Esophagus (tissue), 2 donors: ENCODE results near the gene CACNA2D1. TPM values are rescaled to one million over a fixed set of nuclear protein-coding genes. Genes with fewer than 3 reads are reported as not detected.

Experiments used
- H3K27ac ChIP-seq, 2 donors: one replicate each; pipeline ENCODE4 v1.5.1; 2013; ENCODE audit warnings: low read depth in 2 of 2, mild to moderate bottlenecking in 2 of 2, inconsistent platforms in 1 of 2, low read length in 1 of 2, moderate library complexity in 1 of 2
- H3K27me3 ChIP-seq, 2 donors: one replicate each; pipeline ENCODE4 v1.6.1; 2013; ENCODE audit warnings: low read length in 2 of 2, control low read depth in 1 of 2, mild to moderate bottlenecking in 1 of 2; ENCODE audit not compliant: insufficient read depth in 2 of 2, control insufficient read depth in 1 of 2
- H3K36me3 ChIP-seq, 2 donors: one replicate each; pipeline ENCODE4 v1.6.1; 2013; ENCODE audit warnings: low read length in 1 of 2; ENCODE audit not compliant: control insufficient read depth in 2 of 2, insufficient read depth in 2 of 2
- H3K4me1 ChIP-seq, 2 donors: one replicate each; pipeline ENCODE4 v1.6.1; 2013; ENCODE audit warnings: low read length in 1 of 2; ENCODE audit not compliant: control insufficient read depth in 2 of 2, insufficient read depth in 2 of 2
- H3K4me3 ChIP-seq, 2 donors: one replicate each; pipeline ENCODE4 v1.5.1; 2013; ENCODE audit warnings: low read length in 2 of 2, mild to moderate bottlenecking in 2 of 2, low read depth in 1 of 2, moderate library complexity in 1 of 2
- H3K9me3 ChIP-seq, 2 donors: one replicate each; pipeline ENCODE4 v1.6.1; 2013; ENCODE audit warnings: mild to moderate bottlenecking in 2 of 2, low read depth in 1 of 2, low read length in 1 of 2, moderate library complexity in 1 of 2; ENCODE audit not compliant: control insufficient read depth in 2 of 2, insufficient read depth in 1 of 2
- WGBS, 2 donors: extraction: QIAGEN DNeasy Blood & Tissue Kit; methylation state at CpG; one replicate each; pipeline ENCODE4 v1.1.7; 2013; 5-methylcytosine and 5-hydroxymethylcytosine counted together
- polyA plus RNA-seq, 2 donors: library from polyadenylated mRNA; stranded (reverse); fragments of 200-250 nt; gene quantifications; one replicate each; pipeline ENCODE4 v1.2.3, GENCODE V29; 2013
- donor health status: healthy with polysubstance abuse.
- donor health status: Bipolar disorder and iron deficiency.

CACNA2D1 gene
- polyA plus RNA-seq, 2 donors = 0.90 to 1.3 TPM

DNA sequence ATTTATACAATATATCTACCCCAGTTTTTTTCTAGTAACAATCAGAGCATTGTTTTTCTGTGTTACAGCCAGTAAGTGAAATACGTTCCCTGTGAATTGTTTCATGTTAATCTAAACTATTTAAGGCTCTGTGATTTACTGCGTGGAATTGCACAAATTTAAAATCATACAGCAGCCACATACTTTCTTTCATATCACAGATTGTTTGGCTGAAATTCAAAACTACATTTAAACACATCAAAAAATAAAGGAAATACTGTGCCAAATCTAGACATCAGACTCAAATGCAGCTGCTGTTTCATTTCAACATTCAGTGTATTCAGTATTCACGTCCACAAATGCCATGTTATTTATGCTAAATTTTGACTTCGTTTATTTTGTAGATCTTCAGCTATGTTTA is 431.1 kb downstream of the CACNA2D1 start:
- Histone ChIP-seq H3K4me1 (no peaks in the 10 kb centered on the region), H3K27me3 (no peaks in the 10 kb centered on the region), H3K36me3 (no peaks in the 10 kb centered on the region), H3K9me3 (no peaks in the 10 kb centered on the region), H3K27ac (no peak overlapping the region), H3K4me3 (no peak overlapping the region)
- WGBS, 2 donors = 70% methylated on average over 4 of the region's 4 CpGs

DNA sequence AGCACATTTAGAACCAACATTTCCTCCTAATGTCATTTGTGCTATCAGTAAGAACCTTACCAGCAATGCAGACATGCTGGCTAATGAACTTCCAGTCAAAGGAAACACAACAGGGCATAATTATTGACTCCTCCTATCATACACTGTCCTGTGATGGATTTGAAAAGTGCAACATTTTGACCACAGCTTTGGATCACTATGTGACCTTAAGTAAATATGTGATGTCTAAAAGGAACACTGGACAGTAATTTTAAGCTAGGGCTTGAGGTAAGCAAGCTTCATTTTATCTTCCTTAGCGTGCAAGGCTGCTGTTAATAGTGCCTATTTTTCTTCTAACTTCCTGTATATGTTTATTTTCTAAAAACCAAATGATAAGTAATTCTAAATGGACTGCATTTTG is 433.2 kb downstream of the CACNA2D1 start:
- H3K4me3 ChIP-seq = no peak overlapping the region
- no peaks in the 10 kb centered on the region for H3K27me3 ChIP-seq
- H3K9me3 ChIP-seq = no peaks in the 10 kb centered on the region
- no peak overlapping the region for H3K27ac ChIP-seq
- no peaks in the 10 kb centered on the region for H3K36me3 ChIP-seq
- H3K4me1 ChIP-seq = no peaks in the 10 kb centered on the region
- WGBS, 2 donors = 85 to 93% methylated on average over 1 of the region's 1 CpG

DNA sequence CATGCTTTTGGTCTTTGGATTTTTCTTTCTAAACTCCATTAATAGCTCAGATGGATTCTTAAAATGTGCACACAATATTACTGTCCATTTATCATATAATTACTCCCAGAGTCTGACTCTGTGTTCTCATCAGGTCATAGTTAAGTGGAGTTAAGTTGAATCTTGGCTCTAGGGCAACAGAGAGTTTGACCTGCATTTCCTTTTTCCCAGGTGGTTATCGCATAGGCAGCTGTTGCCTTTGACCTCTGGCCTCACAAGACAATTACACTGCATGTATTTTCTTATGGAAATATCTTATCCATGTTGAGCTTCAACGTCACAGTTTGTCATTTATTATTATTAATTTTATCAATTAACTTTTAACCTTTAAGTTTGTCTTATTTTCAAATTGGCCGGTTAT is 436.3 kb downstream of the CACNA2D1 start:
- H3K9me3 ChIP-seq = no peaks in the 10 kb centered on the region
- no peak overlapping the region for H3K27ac ChIP-seq
- no peaks in the 10 kb centered on the region for H3K36me3 ChIP-seq
- no peak overlapping the region for H3K4me3 ChIP-seq
- WGBS, 2 donors = 53 to 67% methylated on average over 3 of the region's 3 CpGs
- H3K27me3 ChIP-seq = no peaks in the 10 kb centered on the region
- no peaks in the 10 kb centered on the region for H3K4me1 ChIP-seq

DNA sequence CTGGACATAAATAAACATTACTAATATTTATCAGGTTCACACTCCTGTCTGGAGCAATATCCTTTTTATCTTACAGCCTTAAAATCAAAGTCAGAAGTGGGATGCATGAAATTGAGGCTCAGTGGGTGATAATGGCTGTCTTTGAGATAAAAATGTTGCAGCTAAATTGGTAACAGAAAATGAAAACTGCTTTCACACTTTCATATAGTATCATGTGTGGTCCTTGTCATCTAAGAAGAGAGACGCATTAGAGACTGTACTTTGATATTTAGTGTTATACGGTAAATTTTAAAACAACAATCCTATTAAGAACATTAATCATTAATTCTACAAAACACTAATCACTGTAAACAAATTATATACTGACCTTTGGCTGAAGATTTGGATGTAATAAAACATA is 438.5 kb downstream of the CACNA2D1 start:
- H3K27ac ChIP-seq = no peak overlapping the region
- H3K4me1 ChIP-seq = no peaks in the 10 kb centered on the region
- H3K36me3 ChIP-seq = no peaks in the 10 kb centered on the region
- H3K27me3 ChIP-seq = no peaks in the 10 kb centered on the region
- WGBS, 2 donors = 85 to 94% methylated on average over 2 of the region's 2 CpGs
- H3K4me3 ChIP-seq = no peak overlapping the region
- H3K9me3 ChIP-seq = no peaks in the 10 kb centered on the region

DNA sequence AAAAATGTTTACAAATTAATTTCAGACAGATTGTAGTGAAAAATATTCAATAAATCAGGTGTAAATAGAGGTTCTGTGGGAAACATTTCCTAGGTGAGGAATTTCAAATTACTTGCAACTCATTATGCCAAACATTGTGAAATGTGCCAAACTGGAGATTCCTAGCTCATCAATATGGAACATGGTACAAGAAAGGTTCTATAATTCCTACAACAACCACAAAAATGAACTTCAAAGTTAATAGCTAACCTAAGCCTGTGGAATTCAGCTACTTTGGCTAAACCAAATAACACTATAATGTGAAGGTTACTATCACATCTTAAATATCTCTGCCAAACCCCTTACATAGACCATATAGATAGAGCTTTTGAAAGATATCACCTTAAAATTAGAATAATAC is 450.4 kb downstream of the CACNA2D1 start:
- no peaks in the 10 kb centered on the region for H3K27me3 ChIP-seq
- H3K9me3 ChIP-seq = no peaks in the 10 kb centered on the region
- no peak overlapping the region for H3K4me3 ChIP-seq
- no peaks in the 10 kb centered on the region for H3K36me3 ChIP-seq
- H3K4me1 ChIP-seq = no peaks in the 10 kb centered on the region
- no peak overlapping the region for H3K27ac ChIP-seq

DNA sequence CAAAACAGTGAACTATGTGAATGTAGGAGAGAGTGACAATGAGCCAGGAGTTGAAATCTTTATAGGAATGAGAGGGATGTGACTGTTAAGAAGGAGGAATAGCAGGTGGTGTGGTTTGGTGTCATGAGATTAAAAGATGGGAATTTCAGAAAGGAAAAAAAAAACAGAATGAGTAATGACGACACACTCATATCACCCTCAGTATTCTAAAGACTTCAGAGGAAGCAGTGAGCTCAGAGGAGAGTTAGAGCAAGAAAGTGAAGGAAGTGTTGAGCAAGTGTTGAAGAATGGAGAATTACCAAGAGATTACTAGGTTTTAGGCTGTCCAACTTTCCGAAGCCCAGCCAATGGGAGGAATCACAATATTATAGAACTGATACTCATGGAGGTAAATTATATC is 453.2 kb downstream of the CACNA2D1 start:
- Histone ChIP-seq H3K27me3 (no peaks in the 10 kb centered on the region), H3K36me3 (no peaks in the 10 kb centered on the region), H3K27ac (no peak overlapping the region), H3K4me3 (no peak overlapping the region), H3K9me3 (no peaks in the 10 kb centered on the region), H3K4me1 (no peaks in the 10 kb centered on the region)
- 89 to 90% methylated on average over 2 of the region's 2 CpGs for WGBS, 2 donors

DNA sequence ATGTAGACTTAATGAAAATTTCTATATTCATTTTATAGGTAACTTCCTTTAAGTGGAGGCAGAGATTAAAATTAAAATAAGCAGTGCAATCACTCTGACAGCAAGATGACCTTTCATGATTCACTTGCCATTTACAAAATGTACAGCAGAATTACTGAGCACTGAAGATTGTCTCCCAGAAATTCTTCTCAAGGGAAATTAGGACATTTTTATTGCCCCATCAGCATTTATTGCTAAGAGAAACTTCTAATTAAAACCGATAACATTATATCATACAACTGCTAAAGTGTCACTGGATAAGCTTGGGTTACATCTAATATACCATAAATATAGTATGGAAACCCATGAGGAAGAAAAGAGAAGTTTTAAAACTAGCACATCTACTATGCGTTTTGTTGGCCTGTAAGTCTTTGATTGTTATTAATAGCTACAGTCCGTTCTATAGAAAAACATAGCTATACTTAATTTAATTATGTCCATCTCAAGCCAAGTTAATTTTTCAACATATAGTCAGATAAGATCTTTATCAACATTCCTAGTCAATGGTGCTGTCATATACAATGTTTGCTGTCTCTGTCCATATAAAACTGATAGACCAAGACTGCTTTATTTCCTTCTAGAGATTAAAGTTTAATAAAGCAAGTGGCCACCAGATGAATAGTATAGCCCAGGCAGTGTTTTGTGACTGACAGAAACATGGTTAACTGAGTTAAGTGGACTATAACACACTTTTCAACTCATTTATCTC is 456.7 kb downstream of the CACNA2D1 start:
- Histone ChIP-seq H3K9me3 (no peaks in the 10 kb centered on the region), H3K36me3 (no peaks in the 10 kb centered on the region), H3K27me3 (no peaks in the 10 kb centered on the region), H3K4me1 (no peaks in the 10 kb centered on the region), H3K27ac (no peak overlapping the region), H3K4me3 (no peak overlapping the region)
- 83 to 92% methylated on average over 3 of the region's 3 CpGs for WGBS, 2 donors

DNA sequence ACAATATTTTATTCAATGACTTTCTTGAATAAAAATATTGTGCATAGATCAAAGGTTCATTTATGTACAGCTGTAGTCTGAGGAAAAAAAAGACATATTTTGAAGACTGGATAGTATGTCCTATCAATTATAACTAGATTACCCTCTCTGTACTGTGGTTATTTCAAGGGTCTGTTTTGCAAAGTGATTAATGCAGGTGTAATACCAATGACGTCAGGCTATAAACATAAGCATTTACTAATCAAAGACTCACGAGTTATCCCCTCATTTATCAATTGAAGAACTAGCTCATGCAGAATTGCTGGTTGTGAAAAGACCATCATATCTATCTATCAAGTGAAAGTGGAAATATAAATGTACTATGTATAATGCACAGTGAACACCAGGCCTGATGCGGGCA is 460.2 kb downstream of the CACNA2D1 start:
- Histone ChIP-seq H3K9me3 (no peaks in the 10 kb centered on the region), H3K36me3 (no peaks in the 10 kb centered on the region), H3K27ac (no peak overlapping the region), H3K4me1 (no peaks in the 10 kb centered on the region), H3K27me3 (no peaks in the 10 kb centered on the region), H3K4me3 (no peak overlapping the region)
- 70 to 73% methylated on average over 3 of the region's 3 CpGs for WGBS, 2 donors

DNA sequence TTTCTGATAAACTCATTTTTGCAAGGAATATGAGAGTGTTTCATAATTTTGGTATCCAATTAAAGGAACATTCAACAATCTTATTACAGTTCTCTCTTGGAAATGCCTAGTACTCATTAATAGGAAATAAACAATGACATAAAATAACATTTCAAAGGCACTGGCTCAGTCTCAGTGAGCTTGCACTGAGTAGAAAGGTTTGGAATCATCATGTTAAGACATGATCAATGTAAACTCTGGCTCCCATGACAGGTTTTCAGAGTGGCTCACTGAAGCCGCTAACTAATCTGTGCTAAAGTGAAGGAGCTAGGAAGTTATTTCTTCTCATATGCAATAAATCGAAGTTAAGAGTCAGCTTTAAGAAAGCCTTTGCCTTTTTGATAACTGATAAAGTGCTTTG is 470.5 kb downstream of the CACNA2D1 start:
- Histone ChIP-seq H3K27me3 (no peaks in the 10 kb centered on the region), H3K4me1 (no peaks in the 10 kb centered on the region), H3K9me3 (no peaks in the 10 kb centered on the region), H3K4me3 (no peak overlapping the region), H3K36me3 (no peaks in the 10 kb centered on the region), H3K27ac (no peak overlapping the region)
- 38 to 60% methylated on average over 2 of the region's 2 CpGs for WGBS, 2 donors

DNA sequence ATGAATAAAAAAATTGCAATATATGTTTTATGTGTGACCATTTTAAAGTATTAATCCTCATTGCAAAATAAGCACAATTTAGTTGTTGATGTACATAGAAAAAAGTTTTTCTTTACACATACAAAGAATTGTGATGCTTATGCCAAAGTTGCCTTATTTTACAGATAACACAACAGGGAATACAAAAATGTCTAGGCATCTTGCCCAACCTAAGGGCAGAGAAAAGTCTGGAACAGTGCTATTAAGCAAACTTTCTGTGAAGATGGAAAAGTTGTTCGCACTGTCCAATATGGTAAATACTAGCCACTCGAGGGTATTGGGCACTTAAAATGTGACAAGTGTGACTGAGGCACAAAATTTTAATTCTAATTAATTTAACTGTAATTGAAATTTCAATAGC is 483.6 kb downstream of the CACNA2D1 start:
- H3K27me3 ChIP-seq = no peaks in the 10 kb centered on the region
- H3K4me3 ChIP-seq = no peak overlapping the region
- H3K4me1 ChIP-seq = no peaks in the 10 kb centered on the region
- 78 to 82% methylated on average over 2 of the region's 2 CpGs for WGBS, 2 donors
- no peak overlapping the region for H3K27ac ChIP-seq
- H3K9me3 ChIP-seq = no peaks in the 10 kb centered on the region
- no peaks in the 10 kb centered on the region for H3K36me3 ChIP-seq
